ENCODE results near the gene RPA1.

GRCh38 chr17:1793447-1793806 is 36.4 kb upstream of the RPA1 start:
- TF ChIP-seq REST (IDR thresholded peaks at IDR 0.05; ENCODE audit: low read depth) = no peak
- no peak for TF ChIP-seq ELF1 (IDR thresholded peaks at IDR 0.05; ENCODE audit: borderline replicate concordance, low read depth)
